ENCODE data around the gene SMC1B. TPM values are rescaled to one million over a fixed set of nuclear protein-coding genes. Genes with fewer than 3 reads are reported as not detected.

Gene SMC1B
- total RNA-seq, 4 donors from 2014 or later = 0.13 TPM; not detected in 3

DNA sequence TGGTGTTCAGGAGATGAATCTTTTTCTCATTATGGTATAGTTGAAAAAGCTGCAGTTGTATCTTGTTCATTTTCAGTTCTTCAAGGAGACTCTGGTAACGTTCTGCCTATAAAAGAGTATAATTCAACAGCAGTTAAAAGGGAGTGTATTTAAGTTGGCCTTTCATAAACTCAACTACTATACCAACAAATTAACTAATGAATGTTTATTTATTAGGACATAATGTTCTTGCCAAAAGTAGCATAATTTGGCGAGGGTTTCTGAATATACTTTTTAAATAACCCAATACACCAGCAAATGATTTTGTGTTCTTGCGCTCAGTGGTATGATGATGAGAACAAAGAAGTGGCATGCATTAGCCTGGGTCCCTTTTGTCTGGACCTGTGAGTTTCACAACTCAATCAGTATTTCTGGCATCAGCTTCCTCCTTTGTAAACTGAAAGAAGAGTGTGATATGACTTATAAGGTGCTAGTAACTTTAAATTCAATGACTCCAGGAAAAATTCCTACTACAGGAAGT is 10.9 kb downstream of the SMC1B start:
- Histone ChIP-seq H3K4me1 (no peaks in the 10 kb centered on the region), H3K4me3 (no peak overlapping the region), H3K27me3 (peaks cover 0 to 13% (median 0%) of the 10 kb centered on the region in 4 donors), H3K27ac (replicated peaks in 1 of 4) (no peak overlapping the region), H3K9me3 (peaks cover 0 to 2% (median 0%) of the 10 kb centered on the region in 4 donors), H3K36me3 (no peaks in the 10 kb centered on the region)
- intact Hi-C loops (cut with DNase I) = no loop called here
- DNase-seq (ENCODE audit: extremely low spot score) = no peak
- 73% methylated on average over 3 of the region's 3 CpGs for WGBS
- TF ChIP-seq, protein P1, sequence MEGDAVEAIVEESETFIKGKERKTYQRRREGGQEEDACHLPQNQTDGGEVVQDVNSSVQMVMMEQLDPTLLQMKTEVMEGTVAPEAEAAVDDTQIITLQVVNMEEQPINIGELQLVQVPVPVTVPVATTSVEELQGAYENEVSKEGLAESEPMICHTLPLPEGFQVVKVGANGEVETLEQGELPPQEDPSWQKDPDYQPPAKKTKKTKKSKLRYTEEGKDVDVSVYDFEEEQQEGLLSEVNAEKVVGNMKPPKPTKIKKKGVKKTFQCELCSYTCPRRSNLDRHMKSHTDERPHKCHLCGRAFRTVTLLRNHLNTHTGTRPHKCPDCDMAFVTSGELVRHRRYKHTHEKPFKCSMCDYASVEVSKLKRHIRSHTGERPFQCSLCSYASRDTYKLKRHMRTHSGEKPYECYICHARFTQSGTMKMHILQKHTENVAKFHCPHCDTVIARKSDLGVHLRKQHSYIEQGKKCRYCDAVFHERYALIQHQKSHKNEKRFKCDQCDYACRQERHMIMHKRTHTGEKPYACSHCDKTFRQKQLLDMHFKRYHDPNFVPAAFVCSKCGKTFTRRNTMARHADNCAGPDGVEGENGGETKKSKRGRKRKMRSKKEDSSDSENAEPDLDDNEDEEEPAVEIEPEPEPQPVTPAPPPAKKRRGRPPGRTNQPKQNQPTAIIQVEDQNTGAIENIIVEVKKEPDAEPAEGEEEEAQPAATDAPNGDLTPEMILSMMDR (IDR thresholded peaks at IDR 0.05) = no peak
- TF ChIP-seq POLR2AphosphoS5 (IDR thresholded peaks at IDR 0.05) (no peak), POLR2A (IDR thresholded peaks at IDR 0.05; ENCODE audit: low read depth) (no peak), EP300 (IDR thresholded peaks at IDR 0.05) (no peak)

DNA sequence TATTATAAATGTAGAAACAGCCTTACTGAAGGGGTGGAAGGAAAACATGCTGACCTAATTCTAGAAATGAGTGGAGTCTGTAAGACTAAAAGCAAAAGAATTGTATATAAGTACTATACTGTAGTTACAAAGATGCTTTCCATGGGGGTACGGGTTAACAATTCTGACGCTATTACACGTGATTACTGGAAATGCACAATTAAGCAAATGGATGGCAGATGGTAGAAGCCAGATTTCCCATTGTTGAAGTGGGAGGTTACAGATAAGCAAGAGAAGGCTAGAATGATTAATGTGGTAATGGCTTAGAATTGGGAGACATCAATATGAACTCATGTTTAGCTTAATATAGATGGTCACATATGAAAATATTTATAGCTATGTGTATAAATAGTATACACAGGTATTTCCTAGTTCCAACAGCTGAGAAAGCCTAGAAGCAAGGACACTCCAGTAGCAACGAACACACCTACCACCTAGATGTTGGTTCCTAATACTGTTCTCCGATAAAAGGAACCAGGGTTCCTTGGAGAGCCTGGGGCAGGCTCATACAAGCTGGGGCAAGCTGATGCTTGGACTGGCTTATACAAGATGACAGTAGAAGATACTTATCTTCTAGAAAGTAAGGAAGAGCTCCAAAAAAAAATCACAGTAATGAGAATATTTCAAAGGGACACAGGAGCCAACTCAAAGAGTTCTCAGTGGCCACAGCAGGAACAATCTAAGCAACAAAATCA is 13.5 kb downstream of the SMC1B start:
- intact Hi-C loops (cut with DNase I) = no loop called here
- DNase-seq (ENCODE audit: extremely low spot score) = no peak
- Histone ChIP-seq H3K27ac (replicated peaks in 1 of 4) (no peak overlapping the region), H3K4me3 (no peak overlapping the region), H3K27me3 (peaks cover 0 to 12% (median 0%) of the 10 kb centered on the region in 4 donors), H3K9me3 (no peaks in the 10 kb centered on the region), H3K36me3 (no peaks in the 10 kb centered on the region), H3K4me1 (no peaks in the 10 kb centered on the region)
- TF ChIP-seq, protein P1 (IDR thresholded peaks at IDR 0.05) = no peak
- no peak for TF ChIP-seq EP300 (IDR thresholded peaks at IDR 0.05)
- no peak for TF ChIP-seq POLR2AphosphoS5 (IDR thresholded peaks at IDR 0.05)
- TF ChIP-seq POLR2A (IDR thresholded peaks at IDR 0.05; ENCODE audit: low read depth) = no peak
- 89% methylated on average over 5 of the region's 5 CpGs for WGBS

DNA sequence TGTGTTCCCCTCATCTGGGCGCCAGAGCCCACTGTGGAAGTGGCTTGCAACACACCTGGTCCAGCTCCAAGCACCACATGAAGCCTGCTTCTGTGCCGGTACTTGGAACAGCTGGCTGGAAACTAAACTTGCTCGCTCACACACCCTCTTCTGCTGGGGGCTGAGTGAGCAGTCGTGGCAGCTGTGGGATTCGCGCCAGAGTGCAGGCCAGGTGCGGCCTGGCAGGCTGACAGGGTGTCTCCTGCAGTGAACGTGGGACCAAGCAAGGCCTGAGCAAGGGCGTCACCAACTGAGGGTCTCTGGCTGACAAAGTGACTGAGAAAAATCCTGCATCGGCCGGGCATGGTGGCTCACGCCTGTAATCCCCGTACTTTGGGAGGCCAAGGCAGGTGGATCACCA is 15.2 kb downstream of the SMC1B start:
- H3K27ac ChIP-seq (replicated peaks in 1 of 4) = no peak overlapping the region
- intact Hi-C loops (cut with DNase I) = no loop called here
- no peak overlapping the region for H3K4me3 ChIP-seq
- H3K4me1 ChIP-seq = no peaks in the 10 kb centered on the region
- no peaks in the 10 kb centered on the region for H3K36me3 ChIP-seq
- peaks cover 0 to 15% (median 0%) of the 10 kb centered on the region in 4 donors for H3K27me3 ChIP-seq
- 97% methylated on average over 6 of the region's 13 CpGs for WGBS
- TF ChIP-seq, protein P1 (IDR thresholded peaks at IDR 0.05) = no peak
- TF ChIP-seq EP300 (IDR thresholded peaks at IDR 0.05) = no peak
- TF ChIP-seq POLR2A (IDR thresholded peaks at IDR 0.05; ENCODE audit: low read depth) = no peak
- TF ChIP-seq POLR2AphosphoS5 (IDR thresholded peaks at IDR 0.05) = no peak
- no peak for DNase-seq (ENCODE audit: extremely low spot score)
- H3K9me3 ChIP-seq = no peaks in the 10 kb centered on the region

DNA sequence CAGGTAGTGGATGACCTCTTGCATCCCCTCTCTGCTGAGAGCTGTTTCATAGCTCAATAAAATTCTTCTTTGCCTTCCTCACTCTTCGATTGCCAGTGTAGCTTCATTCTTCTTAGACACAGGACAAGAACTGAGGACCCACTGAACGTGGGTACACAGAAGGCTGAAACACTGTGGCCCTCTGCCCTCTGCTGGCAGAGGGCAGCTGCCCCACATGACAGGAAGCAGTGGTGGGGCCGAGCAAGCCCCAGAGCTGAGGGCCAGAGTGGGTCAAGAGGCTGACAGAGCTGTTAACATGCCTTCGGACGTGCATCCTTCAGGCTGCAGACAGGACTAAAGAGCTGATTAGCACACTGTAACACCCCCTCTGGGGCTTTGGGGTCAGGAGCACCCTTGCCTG is 15.6 kb downstream of the SMC1B start:
- no peak for DNase-seq (ENCODE audit: extremely low spot score)
- Histone ChIP-seq H3K27me3 (peaks cover 0 to 15% (median 0%) of the 10 kb centered on the region in 4 donors), H3K36me3 (no peaks in the 10 kb centered on the region), H3K4me1 (no peaks in the 10 kb centered on the region), H3K4me3 (no peak overlapping the region), H3K27ac (replicated peaks in 1 of 4) (no peak overlapping the region), H3K9me3 (no peaks in the 10 kb centered on the region)
- TF ChIP-seq POLR2AphosphoS5 (IDR thresholded peaks at IDR 0.05) = no peak
- TF ChIP-seq POLR2A (IDR thresholded peaks at IDR 0.05; ENCODE audit: low read depth) = no peak
- TF ChIP-seq EP300 (IDR thresholded peaks at IDR 0.05) = no peak
- TF ChIP-seq, protein P1 (IDR thresholded peaks at IDR 0.05) = peak in 1 of 3 experiments; percentile 13
- intact Hi-C loops (cut with DNase I) = no loop called here
- 85% methylated on average over 5 of the region's 5 CpGs for WGBS

Measured in esophagus muscularis mucosa (tissue), 4 donors.